ELF-1 (cell line): Measurements from ENCODE around the gene TBCD.
A peak's percentile ranks its signal among the peaks of the same experiment; 100 is the strongest.

Source experiments
- DNase-seq: peaks from one replicate; pipeline ENCODE4 v3.0.0-alpha.2; 2016; ENCODE audit warnings: low read depth, low spot score

TBCD gene

DNA sequence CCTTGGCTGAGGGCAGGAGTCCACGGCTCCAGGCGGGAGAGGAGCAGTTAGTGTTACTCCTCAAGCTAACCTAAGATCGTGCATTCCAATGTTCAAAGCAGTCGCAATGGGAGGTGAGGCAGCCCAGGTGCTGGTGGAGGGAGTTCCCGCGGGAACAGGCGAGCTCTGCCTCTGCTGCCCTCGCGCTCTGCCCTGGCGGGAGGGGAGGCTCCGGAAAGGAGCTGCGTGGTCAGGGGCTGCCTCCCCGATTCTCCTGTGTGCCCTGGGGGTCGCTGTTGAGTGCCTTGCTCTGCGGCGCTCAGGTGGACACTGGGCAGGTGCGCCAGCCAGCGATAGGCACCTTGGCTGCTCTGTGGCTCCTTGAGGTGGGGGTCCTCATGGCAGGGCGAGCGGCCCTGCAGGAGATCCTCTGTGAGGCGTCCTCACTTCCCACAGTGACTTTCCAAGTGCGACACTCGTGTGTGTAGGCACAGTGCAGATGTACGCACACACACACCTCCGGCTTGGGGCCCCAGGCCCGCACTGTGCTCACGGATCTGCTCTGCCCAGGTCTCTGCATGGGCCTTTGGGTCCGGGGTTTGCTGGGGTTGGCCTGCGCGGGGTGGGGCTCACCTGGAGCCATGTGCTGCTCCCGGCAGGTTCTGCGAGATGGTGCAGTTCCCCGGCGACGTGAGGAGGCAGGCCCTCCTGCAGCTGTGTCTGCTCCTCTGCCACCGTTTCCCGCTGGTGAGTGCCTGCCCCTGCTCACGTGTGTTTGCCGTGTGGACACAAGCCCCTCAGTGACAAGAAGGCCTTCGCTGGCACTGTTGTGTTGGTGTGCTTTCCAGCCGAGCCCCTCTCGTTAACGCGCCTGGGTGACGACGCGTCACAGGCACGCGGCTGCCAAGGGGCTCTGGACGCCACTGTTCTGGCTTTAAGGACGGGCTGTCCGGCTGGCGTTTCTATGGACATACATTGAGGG is 185.8 kb downstream of the TBCD start:
- peak; percentile 51 for DNase-seq

DNA sequence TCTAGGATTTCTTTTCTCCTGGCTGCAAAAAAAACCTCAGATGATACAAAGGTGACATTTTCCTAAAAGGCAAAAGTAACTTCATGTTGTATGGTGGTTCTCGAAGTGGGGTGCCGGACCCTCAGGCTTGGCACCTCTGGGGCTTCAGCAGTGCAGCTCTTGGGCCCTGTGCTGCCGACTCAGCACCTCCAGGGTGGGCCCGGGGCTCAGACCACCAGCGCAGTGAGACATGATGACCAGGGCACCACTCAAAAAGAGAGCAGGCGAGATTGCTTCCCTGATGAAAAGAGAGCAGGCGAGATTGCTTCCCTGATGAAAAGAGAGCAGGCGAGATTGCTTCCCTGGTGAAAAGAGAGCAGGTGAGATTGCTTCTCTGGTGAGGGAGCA is 186.6 kb downstream of the TBCD start:
- no peak for DNase-seq

DNA sequence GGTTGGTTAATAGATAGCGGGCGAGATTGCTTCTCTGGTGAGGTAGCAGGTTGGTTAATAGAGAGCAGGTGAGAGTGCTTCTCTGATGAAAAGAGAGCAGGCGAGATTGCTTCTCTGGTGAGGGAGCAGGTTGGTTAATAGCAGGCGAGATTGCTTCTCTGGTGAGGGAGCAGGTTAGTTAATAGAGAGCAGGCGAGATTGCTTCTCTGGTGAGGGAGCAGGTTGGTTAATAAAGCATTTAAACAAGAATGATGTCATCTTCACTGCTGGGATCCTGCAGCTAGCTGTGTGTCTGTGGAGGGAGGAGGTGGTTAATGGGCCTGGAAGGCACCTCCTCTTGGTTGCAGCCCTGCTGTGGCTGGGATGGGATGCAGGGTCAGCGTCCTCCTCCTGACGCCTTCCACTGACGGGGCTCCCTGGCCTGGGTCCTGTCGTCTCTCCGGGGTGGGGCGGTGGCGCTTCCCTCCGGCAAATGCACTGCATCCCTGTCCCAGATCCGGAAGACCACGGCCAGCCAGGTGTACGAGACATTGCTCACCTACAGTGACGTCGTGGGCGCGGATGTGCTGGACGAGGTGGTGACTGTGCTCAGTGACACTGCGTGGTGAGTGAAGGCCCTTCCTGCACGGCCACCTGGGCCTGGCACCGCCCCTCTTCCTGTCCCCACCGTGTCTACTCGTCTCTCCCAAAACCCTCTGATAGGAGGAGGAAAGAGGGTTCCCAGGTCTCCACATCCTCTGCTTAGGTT is 187.2 kb downstream of the TBCD start:
- DNase-seq = no peak

DNA sequence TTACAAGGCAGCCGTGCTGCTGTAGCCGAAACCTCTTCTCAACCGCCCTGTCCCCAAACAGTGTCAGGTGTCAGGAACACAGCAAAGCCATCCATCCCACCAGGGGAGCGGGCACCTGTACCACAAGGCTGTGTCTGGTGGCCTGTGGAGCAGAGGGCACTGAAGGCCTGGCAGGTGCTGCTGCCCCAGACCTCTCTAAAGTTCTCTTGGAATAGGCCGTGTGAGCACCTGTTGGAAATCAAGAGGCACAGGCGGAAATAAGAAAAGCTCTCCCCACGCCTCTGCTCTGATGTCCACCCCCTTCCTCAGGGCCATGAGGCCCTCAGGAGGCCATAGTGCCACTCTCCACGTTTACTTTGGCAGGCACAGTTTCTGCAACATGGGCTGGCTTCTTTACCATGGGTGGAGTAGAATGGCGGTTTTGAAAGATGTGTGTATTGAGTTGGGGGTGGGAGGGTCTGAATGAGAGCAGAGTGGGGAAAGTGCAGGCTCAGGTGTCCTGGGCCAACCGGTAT is 187.8 kb downstream of the TBCD start:
- DNase-seq = no peak

DNA sequence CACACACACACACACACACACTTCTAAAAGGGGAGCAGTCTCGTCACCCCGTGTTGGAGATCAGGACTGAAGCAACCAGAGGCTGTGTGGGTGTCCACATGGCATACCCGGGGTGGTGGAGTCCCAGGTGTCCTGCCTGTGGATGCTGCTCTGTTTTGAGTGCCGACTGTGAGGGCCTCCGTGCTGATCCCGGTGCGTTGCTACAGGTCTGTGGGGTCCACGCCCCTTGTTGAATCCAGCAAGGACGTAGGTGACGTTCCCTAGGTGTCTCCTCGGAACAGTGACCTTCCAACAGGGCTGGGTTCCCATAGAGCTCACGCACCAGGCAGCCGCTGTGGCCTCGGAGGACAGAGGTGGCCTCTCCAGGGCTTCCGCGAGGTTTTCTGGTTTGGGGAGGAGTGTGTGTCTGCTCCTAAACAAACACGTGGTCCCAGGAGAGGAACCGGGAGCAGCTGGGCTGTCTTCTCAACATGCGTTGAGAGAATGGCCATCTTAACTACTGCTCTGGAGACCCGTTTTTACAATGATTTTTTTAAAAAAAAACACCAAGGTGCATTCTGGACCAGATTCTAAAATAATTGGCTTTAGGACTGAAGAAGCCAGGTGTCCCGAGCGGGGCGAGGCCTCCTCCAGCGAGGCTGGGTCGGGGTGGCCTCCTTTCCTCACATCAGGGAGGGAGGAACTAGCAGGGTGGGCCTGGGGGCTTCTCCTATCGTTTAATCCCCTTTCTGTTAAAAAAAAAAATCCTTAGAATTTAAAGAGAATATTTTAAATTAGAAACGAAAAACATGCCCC is 188.6 kb downstream of the TBCD start:
- no peak for DNase-seq

DNA sequence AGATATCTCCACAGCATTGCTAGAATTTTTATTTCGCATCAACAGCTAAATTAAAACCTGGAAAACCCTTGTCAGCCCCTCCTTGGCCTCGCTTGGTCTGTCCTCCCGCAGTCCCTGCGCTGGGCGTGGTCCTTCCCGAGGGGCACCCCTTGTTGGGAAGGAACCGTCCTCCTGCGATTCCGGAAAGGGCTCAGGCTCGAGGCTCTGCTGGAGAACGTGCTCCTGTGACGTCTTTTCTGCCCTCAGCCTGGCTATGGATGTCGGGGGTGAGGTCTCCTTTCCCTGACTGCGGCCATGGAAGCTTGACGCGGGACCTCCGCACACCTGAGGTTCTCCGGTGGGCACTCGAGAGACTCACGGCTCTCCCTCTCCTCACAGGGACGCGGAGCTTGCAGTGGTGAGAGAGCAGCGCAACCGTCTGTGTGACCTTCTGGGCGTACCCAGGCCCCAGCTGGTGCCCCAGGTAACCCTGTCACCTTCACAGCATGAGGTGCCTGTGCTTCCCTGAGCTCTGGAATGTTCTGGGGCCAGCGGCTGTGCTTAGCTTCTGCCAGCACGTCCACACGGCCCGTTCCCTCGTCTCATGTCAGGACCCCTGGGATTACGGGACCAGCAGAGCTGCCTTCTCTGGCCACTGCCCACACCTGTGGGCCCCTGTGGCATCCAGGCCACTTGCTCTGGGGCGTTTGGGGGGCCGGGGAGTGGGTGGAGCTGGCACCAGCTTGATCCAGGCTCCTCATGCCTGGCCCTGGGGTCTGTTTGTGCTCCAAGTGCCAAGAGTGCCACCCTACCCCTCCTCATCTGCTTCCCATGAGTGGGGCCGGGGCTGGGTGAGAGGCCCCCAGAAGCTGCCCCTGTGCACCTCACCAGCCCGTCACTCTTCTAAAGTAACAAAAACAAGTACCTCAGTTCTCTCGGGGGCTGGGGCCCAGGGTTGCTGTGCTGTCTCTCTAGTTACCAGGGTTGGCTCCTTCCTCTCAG is 189.4 kb downstream of the TBCD start:
- DNase-seq = no peak

DNA sequence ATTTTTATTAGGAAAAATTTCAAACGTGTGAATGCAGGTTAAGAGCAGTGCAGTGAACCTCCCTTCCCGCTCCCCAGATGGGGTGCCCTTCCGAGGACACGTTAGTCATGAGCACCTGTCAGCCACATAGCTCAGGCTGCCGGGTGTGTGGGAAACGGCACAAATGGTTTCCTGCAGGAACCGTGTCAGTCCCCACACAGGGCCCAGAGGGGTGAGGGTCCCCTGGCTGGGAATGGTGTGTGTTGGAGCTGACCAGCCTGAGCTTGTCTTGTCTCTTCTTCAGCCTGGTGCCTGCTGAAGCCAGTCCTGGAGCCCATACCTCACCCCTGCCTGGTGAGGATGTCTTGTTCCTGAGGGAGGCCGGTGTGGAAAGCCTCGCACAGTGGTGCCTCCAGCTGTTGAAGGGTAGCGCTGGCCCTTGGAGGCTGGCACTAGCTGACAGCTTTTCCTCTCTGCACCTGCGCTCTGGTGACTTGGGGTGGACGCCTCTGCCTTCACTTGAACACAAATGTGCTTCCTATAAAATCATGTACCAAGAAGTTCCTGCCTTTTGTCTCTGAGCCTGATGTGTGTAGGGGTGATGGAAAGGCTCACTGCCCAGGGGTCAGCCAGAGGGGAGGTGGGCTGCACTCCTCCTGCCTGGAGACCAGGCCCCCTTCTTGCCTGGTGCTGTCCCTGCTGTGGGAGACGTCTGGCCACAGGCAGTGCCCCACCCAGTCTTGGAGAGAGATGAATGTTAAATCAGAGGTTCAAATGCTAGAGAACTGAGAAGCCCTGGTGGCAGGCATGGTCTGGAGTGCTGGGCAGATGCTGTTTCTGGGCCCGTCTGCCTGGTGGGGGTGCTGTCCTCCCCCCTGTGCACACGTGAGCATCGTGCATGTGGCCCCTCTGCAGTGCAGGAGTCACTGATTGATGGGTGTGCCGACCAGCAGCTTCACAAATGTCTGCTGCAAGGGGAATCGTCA is 190.6 kb downstream of the TBCD start:
- no peak for DNase-seq

DNA sequence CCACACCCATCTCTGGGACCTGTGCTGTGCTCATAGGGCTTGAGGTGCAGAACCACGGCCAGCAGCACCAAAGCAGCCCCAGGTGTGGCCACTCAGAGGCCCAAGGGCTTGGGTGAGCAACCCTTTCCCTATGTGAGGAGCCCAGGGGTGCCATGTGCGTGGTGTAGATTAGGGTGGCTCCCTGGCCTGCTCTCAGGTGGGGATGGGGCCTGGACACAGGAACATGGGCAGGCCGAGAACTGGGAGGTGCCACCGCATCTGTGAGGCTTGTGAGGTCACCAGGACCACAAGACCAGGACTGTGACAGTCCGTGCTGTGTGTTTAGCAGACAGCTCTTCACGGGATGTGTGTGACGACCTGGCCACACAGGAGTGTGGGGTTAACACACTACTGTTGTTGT is 191.5 kb downstream of the TBCD start:
- no peak for DNase-seq

DNA sequence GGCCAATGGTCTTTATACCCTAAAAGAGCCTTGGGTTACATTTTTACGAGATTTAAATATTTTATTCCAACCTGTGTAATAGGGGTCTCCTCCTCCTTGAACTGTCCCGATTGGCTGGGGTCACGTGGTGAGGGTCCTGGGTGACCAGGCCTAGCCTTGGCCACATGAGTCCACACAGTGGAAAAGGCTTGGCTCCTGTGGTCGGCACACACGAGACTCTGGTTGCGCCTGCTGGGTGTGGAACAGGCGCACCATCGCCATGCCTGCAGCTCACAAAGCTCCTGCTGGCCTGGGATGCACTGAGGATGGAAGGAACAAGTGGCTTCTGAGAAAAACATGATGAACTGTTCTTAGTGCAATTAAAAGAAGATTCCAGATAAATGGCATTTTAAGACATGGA is 191.9 kb downstream of the TBCD start:
- DNase-seq = no peak

DNA sequence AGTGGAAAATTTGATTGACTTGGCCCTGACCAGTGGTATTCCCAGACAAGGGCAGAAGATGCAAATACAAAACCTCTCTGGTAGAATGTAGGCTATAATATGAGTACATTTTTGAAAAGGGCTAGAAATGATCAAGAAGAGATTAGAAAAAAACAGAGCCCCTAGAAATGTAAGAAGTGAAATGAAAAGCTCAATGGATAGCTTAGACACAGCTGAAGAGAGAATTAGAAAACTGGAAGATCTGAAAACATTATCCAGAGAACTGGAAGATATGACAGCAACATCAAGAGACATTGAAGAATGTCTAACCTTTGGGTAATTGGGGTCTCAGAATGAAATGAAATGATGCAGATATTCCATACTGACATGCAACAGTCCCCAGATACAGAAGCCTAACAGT is 193.1 kb downstream of the TBCD start:
- DNase-seq = no peak

DNA sequence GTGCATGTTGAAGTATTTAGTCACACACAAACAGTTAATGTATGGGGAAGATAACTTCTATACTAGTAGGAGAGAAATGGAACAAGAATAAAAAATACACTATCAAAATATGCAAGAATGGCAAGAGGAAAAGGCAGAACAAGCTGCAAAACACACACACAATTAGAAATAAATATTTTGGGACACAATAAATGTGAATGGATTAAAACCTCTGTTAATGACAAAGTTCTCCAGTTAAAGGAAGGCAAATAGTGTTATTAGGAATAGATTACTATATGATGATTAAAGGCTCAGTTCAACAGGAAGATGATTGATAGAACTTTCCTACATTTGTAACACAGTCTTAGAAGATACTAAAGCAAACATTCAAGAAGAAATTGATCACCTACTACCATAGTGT is 194.2 kb downstream of the TBCD start:
- DNase-seq = no peak

DNA sequence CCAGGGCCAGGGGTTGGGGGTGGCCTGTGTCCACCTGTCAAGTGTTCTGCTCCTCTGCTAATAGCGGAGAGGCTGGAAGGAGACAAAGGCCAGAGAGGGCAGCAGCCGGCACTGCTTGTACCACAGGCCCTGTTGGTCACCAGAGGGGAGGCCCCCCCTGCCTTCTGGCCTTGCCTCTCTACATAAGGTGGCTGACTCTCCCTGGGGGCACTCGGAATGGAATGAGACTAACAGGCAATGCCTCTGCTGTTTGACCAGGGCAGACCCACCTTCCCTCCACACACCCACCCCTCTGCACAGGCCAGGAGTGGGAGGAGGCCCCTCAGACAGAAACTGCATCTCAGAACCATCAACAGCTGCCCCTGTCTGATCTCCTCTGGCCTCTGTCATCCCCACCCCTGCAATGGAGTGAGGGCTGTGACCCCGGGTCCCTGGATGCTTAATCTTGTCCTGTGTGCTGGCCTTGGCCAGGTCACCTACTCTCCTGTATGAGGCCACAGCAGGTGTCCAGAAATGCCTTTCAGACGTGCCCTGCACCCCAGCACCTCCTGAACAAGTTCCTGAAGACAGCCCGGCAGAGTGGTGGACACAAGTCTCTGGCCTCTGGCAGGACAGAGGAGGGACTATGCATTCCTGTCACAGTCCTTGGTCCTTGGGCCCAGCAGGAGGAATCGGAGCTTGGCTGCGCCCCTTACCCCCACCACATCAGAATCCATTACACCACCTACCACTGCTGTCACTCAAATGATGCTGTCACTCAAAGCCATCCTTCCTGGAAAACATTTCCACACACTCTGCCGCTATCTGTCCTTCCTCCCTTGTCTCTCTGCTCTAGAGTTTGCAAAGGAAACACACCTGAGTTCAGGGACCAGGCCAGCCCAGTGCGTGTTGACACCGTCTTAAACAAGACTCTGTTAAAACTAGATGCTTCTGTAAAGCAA is 195.5 kb downstream of the TBCD start:
- no peak for DNase-seq

DNA sequence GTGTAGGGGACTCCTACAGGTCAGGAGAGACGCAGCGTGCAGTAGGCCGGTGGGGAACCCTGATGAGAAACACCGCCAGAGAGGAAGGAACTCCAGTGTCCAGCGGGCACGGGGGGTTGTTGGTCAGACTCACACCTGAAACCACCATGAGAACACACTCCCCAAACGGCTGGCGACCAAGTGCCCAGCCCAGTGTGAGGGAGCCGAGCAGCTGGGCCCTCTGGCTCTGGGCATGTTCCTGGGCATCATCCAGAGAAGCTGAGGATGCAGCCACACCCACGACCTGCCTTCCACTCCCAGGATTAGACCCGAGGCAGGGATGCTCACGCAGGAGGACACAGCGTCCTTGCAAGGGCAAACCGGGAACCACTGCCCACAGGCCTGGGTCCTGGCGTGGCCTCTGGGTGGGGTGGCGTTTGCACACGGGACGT is 196.2 kb downstream of the TBCD start:
- DNase-seq = no peak

DNA sequence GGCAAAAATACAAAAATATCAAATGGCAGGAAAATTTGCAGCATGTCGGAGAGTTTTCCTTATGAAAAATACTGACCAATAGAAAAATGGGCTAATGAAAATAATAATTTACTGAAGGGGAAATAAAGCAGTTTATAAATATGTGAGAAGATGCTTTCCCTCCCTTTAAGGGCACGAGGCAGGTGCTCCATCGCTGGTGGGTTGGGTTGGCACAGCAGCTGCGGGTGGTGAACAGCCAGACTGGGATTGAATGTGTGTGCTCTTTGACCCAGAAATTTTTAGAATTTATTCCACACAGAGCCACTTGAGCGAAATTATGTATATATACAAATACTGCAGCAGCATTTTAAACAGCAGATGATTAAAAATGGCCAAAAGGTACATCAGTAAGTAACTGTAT is 197.1 kb downstream of the TBCD start:
- no peak for DNase-seq

DNA sequence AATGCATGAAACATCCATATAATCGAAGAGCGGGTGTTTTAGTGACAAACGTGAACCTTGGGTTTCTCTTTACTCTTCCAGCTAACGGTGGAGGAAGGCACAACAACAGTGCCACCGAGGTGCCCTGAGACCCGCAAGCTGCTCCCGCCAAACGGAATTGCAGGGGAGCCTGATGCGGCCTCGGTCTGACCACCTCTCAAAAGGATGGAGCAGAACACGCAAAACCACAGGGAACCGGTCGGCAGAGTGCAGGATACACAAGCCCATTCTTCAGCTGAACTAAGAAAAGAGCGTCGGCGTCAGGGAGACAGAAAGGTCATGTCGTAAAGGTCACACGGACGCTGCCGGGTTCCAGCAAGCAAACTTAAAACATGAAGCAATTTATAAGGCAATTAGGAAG is 197.5 kb downstream of the TBCD start:
- no peak for DNase-seq

DNA sequence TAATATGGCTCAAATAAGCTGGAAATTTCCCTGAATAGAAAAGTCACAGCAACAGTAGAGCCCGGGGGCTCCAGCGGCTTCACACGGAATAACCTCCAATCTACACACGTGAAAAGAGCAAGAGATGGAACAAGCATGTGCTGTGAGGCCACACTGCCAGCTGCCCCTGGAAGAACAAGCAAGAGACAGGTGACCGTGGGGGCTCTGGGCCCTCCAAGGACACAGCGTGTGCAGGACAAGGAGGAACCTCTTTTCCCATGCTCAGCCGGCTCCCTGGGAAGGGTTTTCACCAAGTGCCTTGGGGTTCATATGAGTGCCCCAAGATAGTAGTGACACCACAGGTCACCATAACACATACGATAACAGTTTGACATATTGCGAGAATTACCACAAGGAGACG is 198.1 kb downstream of the TBCD start:
- no peak for DNase-seq

DNA sequence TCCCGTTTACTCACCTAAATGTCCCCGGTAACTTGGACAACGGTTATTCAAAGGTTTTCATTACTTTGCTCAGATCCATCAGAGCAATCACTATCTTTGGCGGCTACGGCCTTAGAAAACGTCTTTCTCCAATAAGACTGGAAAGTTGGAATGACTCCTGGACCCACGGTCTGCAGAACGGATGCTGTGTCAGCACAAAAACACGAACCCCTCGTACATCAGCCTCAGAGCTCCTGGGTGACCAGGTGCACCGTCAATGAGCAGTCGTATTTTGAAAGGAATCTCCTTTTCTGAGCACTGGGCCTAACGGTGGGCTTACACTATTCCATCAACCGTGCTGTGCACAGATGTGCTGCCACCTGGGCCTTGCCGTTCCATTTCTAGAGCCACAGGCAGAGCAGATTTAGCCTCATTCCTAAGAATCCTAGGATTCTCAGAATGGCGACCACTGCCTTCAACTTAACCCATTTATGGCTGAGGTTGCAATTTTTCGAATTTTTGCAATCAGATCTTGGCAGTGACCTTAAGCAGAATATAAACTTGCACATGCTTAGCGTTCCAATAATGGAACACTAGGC is 198.7 kb downstream of the TBCD start:
- DNase-seq = no peak

DNA sequence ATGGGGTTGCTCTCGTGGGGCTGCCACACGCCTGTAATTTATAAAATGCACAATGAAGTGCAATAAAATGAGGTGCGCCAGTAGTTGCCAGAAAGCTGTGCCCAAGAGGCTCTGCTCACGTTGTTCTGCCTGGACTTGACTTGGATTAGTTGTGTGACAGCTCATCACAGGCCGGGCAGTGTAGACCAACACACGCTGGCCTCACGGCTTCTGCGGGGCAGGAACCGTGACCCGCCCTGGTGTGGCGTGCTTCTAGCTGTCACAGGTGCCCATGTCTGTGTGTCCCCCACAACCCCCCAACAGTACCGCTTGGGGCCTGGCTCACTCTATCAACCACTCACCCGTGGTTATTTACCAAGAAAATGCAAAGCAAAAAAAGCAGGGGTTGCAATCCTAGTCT is 200.2 kb downstream of the TBCD start:
- DNase-seq = no peak
